HCT116 (cell line): ENCODE data around the gene IRF8. TPM values are rescaled to one million over a fixed set of nuclear protein-coding genes. Genes with fewer than 3 reads are reported as not detected.

Experiments used
- ATAC-seq: fragments of 200-7000 bp; cut with Tn5 transposase; 2 replicates; pipeline ENCODE4 v1.9.1; 2020; ENCODE audit warnings: mild to moderate bottlenecking, moderate library complexity
- BruUV-seq: library from RNA; stranded (reverse); fragments of 400-500 nt; replicated peaks from 2 replicates; lab custom pipeline; 2021; lab: Mats Ljungman, UMichigan
- CTCF ChIA-PET: fragments of 300-600 bp; sonication (Branson Sonifier 250); formaldehyde crosslinking; loops from one replicate; lab custom pipeline; 2021; ENCODE audit warnings: antibody characterized with exemption; lab: Charles Lee
- POLR2A ChIA-PET: fragments of 300-600, 350-600 bp; sonication (Branson Sonifier 250); formaldehyde crosslinking; loops from one replicate; lab custom pipeline; 2021; ENCODE audit warnings: antibody characterized with exemption; lab: Charles Lee
- RAD21 ChIA-PET, 2 experiments: fragments of 300-600 bp; sonication (Branson Sonifier 250); formaldehyde crosslinking; loops; one replicate each; lab custom pipeline; 2023; ENCODE audit warnings: low total read pairs in 2 of 2; ENCODE audit not compliant: uncharacterized antibody in 2 of 2, unreplicated experiment in 2 of 2, low non-redundant PET in 1 of 2; lab: Charles Lee
- DNase-seq: peaks from one replicate; pipeline ENCODE4 v3.0.0-alpha.2; 2010; ENCODE audit warnings: low read depth, low spot score
- H2AFZ ChIP-seq: fragments of 200-600 bp; shearing (Covaris generic), sonication (generic); 2 replicates; pipeline ENCODE4 v1.6.1; 2017; ENCODE audit warnings: low read depth, mixed run types, mixed read lengths, antibody characterized with exemption, low read length; ENCODE audit not compliant: poor library complexity, severe bottlenecking
- H3K27ac ChIP-seq: 2 replicates; pipeline ENCODE4 v1.5.1; 2012; ENCODE audit warnings: low read depth, low read length
- H3K27me3 ChIP-seq: fragments of 200-600 bp; sonication (generic); 2 replicates; pipeline ENCODE4 v1.6.1; 2016; ENCODE audit warnings: mixed run types, low read length, mixed read lengths; ENCODE audit not compliant: insufficient read depth
- H3K36me3 ChIP-seq, 2 experiments: fragments of 200-500 bp in 1 of 2; fragments of 200-600 bp in 1 of 2; sonication (Bioruptor generic) in 1 of 2; sonication (generic) in 1 of 2; 2 replicates each; pipeline versions ENCODE4 v1.5.1 to v1.6.1; 2014 to 2016; ENCODE audit warnings: low read length in 2 of 2, inconsistent platforms in 1 of 2, mixed read lengths in 1 of 2, mixed run types in 1 of 2; ENCODE audit not compliant: insufficient read depth in 2 of 2, control insufficient read depth in 1 of 2
- H3K4me1 ChIP-seq, 2 experiments: fragments of 200-600 bp in 1 of 2; sonication (generic) in 1 of 2; 2 replicates each; pipeline versions ENCODE4 v1.5.1 to v1.6.1; 2012 to 2017; ENCODE audit warnings: low read length in 2 of 2, inconsistent platforms in 1 of 2, mild to moderate bottlenecking in 1 of 2, mixed read lengths in 1 of 2, mixed run types in 1 of 2, moderate library complexity in 1 of 2; ENCODE audit not compliant: insufficient read depth in 2 of 2, control insufficient read depth in 1 of 2
- H3K4me2 ChIP-seq: fragments of 200-600 bp; sonication (generic); 2 replicates; pipeline ENCODE4 v1.6.1; 2017; ENCODE audit warnings: mixed run types, low read length, mixed read lengths
- H3K4me3 ChIP-seq, 2 experiments: fragments of 200-600 bp in 1 of 2; sonication (generic) in 1 of 2; replicated peaks in 1 of 2; 2 replicates each; pipeline ENCODE4 v1.5.1; 2011 to 2016; ENCODE audit warnings: low read length in 2 of 2, control low read depth in 1 of 2, low read depth in 1 of 2, mild to moderate bottlenecking in 1 of 2, mixed read lengths in 1 of 2, mixed run types in 1 of 2
- H3K79me2 ChIP-seq: fragments of 200-600 bp; sonication (generic); 2 replicates; pipeline ENCODE4 v1.6.1; 2017; ENCODE audit warnings: mild to moderate bottlenecking, mixed run types, low read length, moderate library complexity, mixed read lengths; ENCODE audit not compliant: insufficient read depth
- H3K9ac ChIP-seq: fragments of 200-600 bp; sonication (generic); 2 replicates; pipeline ENCODE4 v1.6.1; 2016; ENCODE audit warnings: low read length, mixed read lengths
- H3K9me2 ChIP-seq: fragments of 200-600 bp; sonication (generic), shearing (Covaris generic); 2 replicates; pipeline ENCODE4 v1.6.1; 2017; ENCODE audit warnings: mixed run types, mild to moderate bottlenecking, moderate library complexity; ENCODE audit not compliant: insufficient read depth
- H3K9me3 ChIP-seq, 2 experiments: fragments of 200-500 bp in 1 of 2; fragments of 200-600 bp in 1 of 2; sonication (Bioruptor generic) in 1 of 2; sonication (generic) in 1 of 2; 2 replicates each; pipeline ENCODE4 v1.6.1; 2014 to 2017; ENCODE audit warnings: low read length in 2 of 2, mixed read lengths in 2 of 2, inconsistent platforms in 1 of 2, low read depth in 1 of 2, mild to moderate bottlenecking in 1 of 2, mixed run types in 1 of 2, moderate library complexity in 1 of 2; ENCODE audit not compliant: control insufficient read depth in 1 of 2, insufficient read depth in 1 of 2
- H4K20me1 ChIP-seq: fragments of 200-600 bp; sonication (generic), shearing (Covaris generic); 2 replicates; pipeline ENCODE4 v1.6.1; 2017; ENCODE audit warnings: mixed run types, mild to moderate bottlenecking, moderate library complexity; ENCODE audit not compliant: insufficient read depth
- ATF3 ChIP-seq: IDR thresholded peaks from 2 replicates; pipeline ENCODE4 v1.6.1; 2012
- CBX3 ChIP-seq: IDR thresholded peaks from 2 replicates; pipeline ENCODE4 v1.6.1; 2012; ENCODE audit warnings: low read depth
- CEBPB ChIP-seq: IDR thresholded peaks from 2 replicates; pipeline ENCODE4 v1.6.1; 2012; ENCODE audit warnings: low read depth
- ELF1 ChIP-seq: IDR thresholded peaks from 2 replicates; pipeline ENCODE4 v1.6.1; 2012; ENCODE audit warnings: low read depth, borderline replicate concordance
- EZH2 ChIP-seq: fragments of 200-600 bp; sonication (generic); IDR thresholded peaks from 2 replicates; pipeline ENCODE4 v1.6.1; 2017; ENCODE audit warnings: antibody characterized with exemption, mixed run types
- EZH2phosphoT487 ChIP-seq: fragments of 200-600 bp; IDR thresholded peaks from 2 replicates; pipeline ENCODE4 v1.6.1; 2018; ENCODE audit warnings: antibody characterized with exemption, borderline replicate concordance
- FOSL1 ChIP-seq: IDR thresholded peaks from 2 replicates; pipeline ENCODE4 v1.6.1; 2012; ENCODE audit warnings: low read depth
- POLR2A ChIP-seq: IDR thresholded peaks from 2 replicates; pipeline ENCODE4 v1.7.0; 2011; ENCODE audit warnings: borderline replicate concordance; ENCODE audit not compliant: insufficient read depth, insufficient read length; ENCODE audit errors: extremely low read depth
- POLR2AphosphoS5 ChIP-seq: IDR thresholded peaks from 2 replicates; pipeline ENCODE4 v1.6.1; 2011; ENCODE audit warnings: mild to moderate bottlenecking, low read depth, low read length, moderate library complexity
- RAD21 ChIP-seq: IDR thresholded peaks from 2 replicates; pipeline ENCODE4 v1.6.1; 2012; ENCODE audit warnings: low read depth, mild to moderate bottlenecking
- SP1 ChIP-seq: IDR thresholded peaks from 2 replicates; pipeline ENCODE4 v1.6.1; 2012; ENCODE audit warnings: low read depth
- TCF7L2 ChIP-seq: IDR thresholded peaks from 2 replicates; pipeline ENCODE4 v1.7.0; 2011; ENCODE audit warnings: borderline replicate concordance, inconsistent platforms; ENCODE audit not compliant: insufficient read depth, insufficient read length; ENCODE audit errors: extremely low read depth
- ZBTB33 ChIP-seq: IDR thresholded peaks from 2 replicates; pipeline ENCODE4 v1.6.1; 2011; ENCODE audit warnings: mild to moderate bottlenecking, low read length, moderate library complexity; ENCODE audit not compliant: insufficient replicate concordance; ENCODE audit errors: extremely low read depth
- ZFX ChIP-seq: fragments of 450-650 bp; IDR thresholded peaks from 2 replicates; pipeline ENCODE4 v1.6.1; 2017
- intact Hi-C: fragments of 100-400 bp; cut with micrococcal nuclease; formaldehyde crosslinking; loops from 2 replicates; pipeline ENCODE4 v1.10.0; 2022
- total RNA-seq: library from RNA; stranded (reverse); gene quantifications from one replicate; pipeline ENCODE4 v1.2.1, GENCODE V29; 2021; ENCODE audit not compliant: unreplicated experiment

The IRF8 gene
- total RNA-seq, 1 experiment from 2014 or later = 0.61 TPM

- TF ChIP-seq RAD21 (no peak), ATF3 (no peak), FOSL1 (no peak)
- TF ChIP-seq, all 23 proteins: peak for 0
These were observed 53.8 kb downstream of the IRF8 start (continued) for GRCh38 chr16:85952811-85953210.

GRCh38 chr16:85954927-85955519, 56.1 kb downstream of the IRF8 start:
- Histone ChIP-seq H3K36me3 (no peaks in the 10 kb centered on the region), H3K79me2 (no peaks in the 10 kb centered on the region), H3K4me1 (no peaks in the 10 kb centered on the region), H3K9me3 (no peaks in the 10 kb centered on the region), H3K4me3 (no peak overlapping the region), H2AFZ (no peak overlapping the region), H3K27me3 (peaks cover 16% of the 10 kb centered on the region), H3K4me2 (no peak overlapping the region), H3K27ac (no peak overlapping the region), H4K20me1 (no peaks in the 10 kb centered on the region), H3K9ac (no peak overlapping the region), H3K9me2 (no peaks in the 10 kb centered on the region)
- no peak for TF ChIP-seq EZH2
- no peak for TF ChIP-seq TCF7L2
- TF ChIP-seq CBX3 = no peak
- no peak for TF ChIP-seq EZH2phosphoT487
- TF ChIP-seq SP1 = no peak
- TF ChIP-seq POLR2AphosphoS5 = no peak
- no peak for TF ChIP-seq POLR2A
- TF ChIP-seq ZFX = no peak
- no peak for TF ChIP-seq ELF1
- TF ChIP-seq CEBPB = no peak
- no peak for TF ChIP-seq ZBTB33
- ChIA-PET RAD21 (no interaction called here), POLR2A (no interaction called here), CTCF (no interaction called here)
- ATAC-seq = no peak
- BruUV-seq = no TSS peak
- no peak for DNase-seq
- intact Hi-C loops = no loop called here
